Muscle of leg (tissue), 11 donors: ENCODE measurements around the gene NCF2. TPM values are rescaled to one million over a fixed set of nuclear protein-coding genes. Genes with fewer than 3 reads are reported as not detected.

ENCODE experiments used
- DNase-seq: peaks from one replicate; pipeline ENCODE4 v3.0.0; 2013
- H3K27ac ChIP-seq: one replicate; pipeline ENCODE4 v1.5.1; 2013; ENCODE audit warnings: mild to moderate bottlenecking, low read length, control low read depth
- H3K27me3 ChIP-seq: one replicate; pipeline ENCODE4 v1.6.1; 2013; ENCODE audit warnings: low read length; ENCODE audit not compliant: control insufficient read depth, insufficient read depth
- H3K36me3 ChIP-seq: one replicate; pipeline ENCODE4 v1.6.1; 2013; ENCODE audit warnings: low read length; ENCODE audit not compliant: control insufficient read depth, insufficient read depth
- H3K4me1 ChIP-seq: one replicate; pipeline ENCODE4 v1.6.1; 2013; ENCODE audit warnings: low read length; ENCODE audit not compliant: control insufficient read depth, insufficient read depth
- H3K4me3 ChIP-seq: one replicate; pipeline ENCODE4 v1.5.1; 2013; ENCODE audit warnings: low read length, control low read depth
- H3K9me3 ChIP-seq: replicated peaks from 2 replicates; pipeline ENCODE4 v1.6.1; 2013; ENCODE audit warnings: low read depth, low read length; ENCODE audit not compliant: control insufficient read depth
- WGBS: methylation state at CpG from one replicate; pipeline ENCODE4 v1.1.5; 2013; ENCODE audit warnings: missing lambda C conversion rate; ENCODE audit not compliant: insufficient coverage; 5-methylcytosine and 5-hydroxymethylcytosine counted together
- polyA plus RNA-seq, 8 donors: library from polyadenylated mRNA; unstranded; fragments of 120-200 nt; gene quantifications; one replicate each; pipeline versions ENCODE4 v1.2.1 to v1.2.3, GENCODE V29; 2013; ENCODE audit warnings: inconsistent platforms in 1 of 8, low replicate concordance in 1 of 8; ENCODE audit not compliant: insufficient read length in 8 of 8, insufficient read depth in 1 of 8
- total RNA-seq: library from RNA; stranded (reverse); fragments of 120-200 nt; gene quantifications from one replicate; pipeline ENCODE4 v1.2.4, GENCODE V29; 2013

The NCF2 gene
- total and polyA plus RNA-seq, 9 donors: 4.0 to 7.9 (median 5.0) TPM

DNA sequence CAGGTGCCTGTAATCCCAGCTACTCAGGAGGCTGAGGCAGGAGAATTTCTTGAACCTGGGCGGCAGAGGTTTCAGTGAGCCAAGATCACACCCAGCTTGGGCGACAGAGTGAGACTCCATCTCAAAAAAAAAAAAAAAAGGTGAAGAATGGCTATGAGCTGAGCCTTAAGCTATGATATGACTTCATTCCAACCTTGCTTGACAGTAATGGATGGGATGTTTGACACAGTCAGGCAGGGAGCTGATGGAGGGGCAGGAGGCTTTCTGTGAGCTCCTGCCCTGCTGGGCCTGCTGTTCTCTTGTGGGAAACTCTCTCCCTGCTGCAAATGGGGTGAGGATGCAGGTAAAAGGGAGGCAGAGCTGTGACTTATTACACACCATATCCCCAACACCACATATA lies 27.6 kb downstream of the NCF2 start:
- H3K4me1 ChIP-seq: peaks cover 7% of the 10 kb centered on the region
- 100% methylated on average over 1 of the region's 2 CpGs for WGBS
- H3K9me3 ChIP-seq: no peaks in the 10 kb centered on the region
- DNase-seq: no peak
- no peak overlapping the region for H3K4me3 ChIP-seq
- H3K27me3 ChIP-seq: no peaks in the 10 kb centered on the region
- H3K27ac ChIP-seq: no peak overlapping the region
- no peaks in the 10 kb centered on the region for H3K36me3 ChIP-seq

DNA sequence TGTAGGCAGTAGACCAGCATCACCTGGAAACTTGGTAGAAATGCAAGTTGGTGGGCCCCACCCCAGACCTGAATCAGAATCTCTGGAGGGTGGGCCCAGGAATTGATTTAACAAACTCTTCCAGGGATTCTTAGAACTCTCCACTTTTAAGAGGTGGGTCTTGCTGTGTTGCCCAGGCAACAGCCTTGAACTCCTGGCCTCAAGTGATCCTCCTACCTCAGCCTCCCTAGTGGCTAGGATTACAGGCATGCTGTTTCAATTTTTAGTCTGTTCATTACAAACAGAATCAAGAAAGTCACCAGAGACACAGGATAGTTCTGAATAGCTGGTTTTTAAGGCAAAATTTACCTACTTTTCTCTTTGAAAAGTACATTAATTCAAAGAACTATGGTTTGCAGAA lies 31.2 kb downstream of the NCF2 start:
- Histone ChIP-seq H3K27ac (no peak overlapping the region), H3K9me3 (no peaks in the 10 kb centered on the region)
- no peak for DNase-seq

GRCh38 chr1:183554577-183554976 lies 35.7 kb downstream of the NCF2 start:
- Histone ChIP-seq H3K4me3 (no peak overlapping the region), H3K9me3 (no peaks in the 10 kb centered on the region), H3K36me3 (peaks cover 39% of the 10 kb centered on the region), H3K27ac (no peak overlapping the region), H3K27me3 (no peaks in the 10 kb centered on the region), H3K4me1 (no peaks in the 10 kb centered on the region)
- WGBS: no CpG with 5 or more reads among the region's 3 CpGs
- DNase-seq: no peak

More for the DNA sequence above, 31.2 kb downstream of the NCF2 start:
- H3K27me3 ChIP-seq: no peaks in the 10 kb centered on the region
- H3K4me1 ChIP-seq: no peaks in the 10 kb centered on the region
- H3K36me3 ChIP-seq: peaks cover 10% of the 10 kb centered on the region
- H3K4me3 ChIP-seq: no peak overlapping the region

DNA sequence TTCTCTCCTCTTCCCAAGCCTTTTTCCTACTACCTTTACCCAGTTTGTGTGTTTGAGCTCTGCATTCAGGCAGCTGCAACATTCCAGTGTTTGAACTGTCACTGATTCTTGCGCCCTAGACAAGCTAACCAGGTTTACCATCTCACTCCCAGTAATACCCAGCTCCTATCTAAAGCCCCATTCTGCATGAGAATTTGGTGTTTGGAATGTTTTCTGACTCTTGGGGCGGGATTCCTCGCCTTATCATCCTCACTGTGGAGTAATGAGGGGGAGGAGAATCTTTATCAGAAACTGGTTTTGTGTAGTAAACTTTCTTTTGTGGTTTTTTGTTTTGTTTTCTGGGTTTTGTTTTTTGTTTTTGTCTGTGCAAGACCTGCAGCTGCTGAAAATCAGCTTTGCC lies 36.5 kb downstream of the NCF2 start:
- Histone ChIP-seq H3K27ac (no peak overlapping the region), H3K9me3 (no peaks in the 10 kb centered on the region), H3K4me1 (no peaks in the 10 kb centered on the region), H3K4me3 (no peak overlapping the region), H3K36me3 (peaks cover 43% of the 10 kb centered on the region), H3K27me3 (no peaks in the 10 kb centered on the region)
- WGBS: no CpG with 5 or more reads among the region's 3 CpGs
- DNase-seq: no peak

DNA sequence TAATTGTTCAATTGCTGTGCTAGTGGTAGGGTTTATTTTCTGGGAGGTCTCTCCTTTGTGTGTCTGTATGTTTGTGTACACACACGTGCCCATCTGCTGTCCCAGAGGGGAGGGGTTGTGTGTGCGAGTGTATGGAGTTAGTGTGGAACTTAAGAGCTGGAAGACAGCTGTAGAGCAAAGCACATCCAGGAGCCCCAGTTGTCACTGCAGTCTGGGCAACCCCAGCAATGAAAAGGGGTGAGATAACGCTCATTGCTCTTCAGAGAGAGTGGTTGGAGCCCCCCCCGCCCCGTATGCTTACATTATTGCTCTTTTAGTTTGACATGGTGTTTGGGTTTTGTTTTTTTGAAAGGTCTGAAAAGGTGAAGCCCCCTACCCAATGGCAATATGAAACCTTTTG lies 36.9 kb downstream of the NCF2 start:
- H3K27ac ChIP-seq: no peak overlapping the region
- no peaks in the 10 kb centered on the region for H3K27me3 ChIP-seq

GRCh38 chr1:183552891-183553290 lies 37.4 kb downstream of the NCF2 start:
- Histone ChIP-seq H3K27ac (no peak overlapping the region), H3K36me3 (peaks cover 48% of the 10 kb centered on the region)

More for the DNA sequence above, 36.9 kb downstream of the NCF2 start:
- Histone ChIP-seq H3K4me1 (no peaks in the 10 kb centered on the region), H3K4me3 (no peak overlapping the region), H3K36me3 (peaks cover 44% of the 10 kb centered on the region), H3K9me3 (no peaks in the 10 kb centered on the region)
- 64% methylated on average over 2 of the region's 5 CpGs for WGBS
- no peak for DNase-seq

DNA sequence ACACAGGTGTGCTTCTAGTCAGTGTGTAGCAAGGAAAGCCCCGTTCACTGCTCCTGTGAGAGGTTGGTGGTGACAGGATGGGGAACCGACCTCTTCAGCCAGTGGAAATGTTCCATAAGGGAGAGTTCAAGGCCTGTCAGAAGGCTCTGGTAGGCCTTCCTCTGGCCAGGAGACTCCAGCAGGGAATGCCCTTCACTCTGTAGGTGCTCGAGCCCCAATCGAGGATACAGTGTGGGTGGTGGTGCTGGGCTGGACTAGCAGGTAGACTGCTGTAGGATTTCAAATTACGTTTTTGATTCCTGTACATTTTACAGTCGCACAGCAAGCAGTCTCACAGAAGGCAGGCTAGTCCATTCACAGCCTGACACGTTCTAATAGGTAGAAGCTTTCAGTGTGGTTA lies 37.8 kb downstream of the NCF2 start:
- no peaks in the 10 kb centered on the region for H3K27me3 ChIP-seq
- no peak for DNase-seq
- no peak overlapping the region for H3K27ac ChIP-seq
- peaks cover 48% of the 10 kb centered on the region for H3K36me3 ChIP-seq
- no peaks in the 10 kb centered on the region for H3K4me1 ChIP-seq
- H3K9me3 ChIP-seq: no peaks in the 10 kb centered on the region
- 80% methylated on average over 3 of the region's 7 CpGs for WGBS
- no peak overlapping the region for H3K4me3 ChIP-seq

More at GRCh38 chr1:183552891-183553290, 37.4 kb downstream of the NCF2 start:
- Histone ChIP-seq H3K27me3 (no peaks in the 10 kb centered on the region), H3K4me3 (no peak overlapping the region), H3K9me3 (no peaks in the 10 kb centered on the region), H3K4me1 (no peaks in the 10 kb centered on the region)
- WGBS: 77% methylated on average over 6 of the region's 6 CpGs
- no peak for DNase-seq

- H3K4me3 ChIP-seq: no peak overlapping the region
- WGBS: no CpG with 5 or more reads among the region's 9 CpGs
- no peaks in the 10 kb centered on the region for H3K9me3 ChIP-seq
- H3K36me3 ChIP-seq: peaks cover 52% of the 10 kb centered on the region
- no peak overlapping the region for H3K27ac ChIP-seq
- H3K27me3 ChIP-seq: no peaks in the 10 kb centered on the region
- DNase-seq: no peak
- H3K4me1 ChIP-seq: no peaks in the 10 kb centered on the region
Measured at GRCh38 chr1:183551924-183552323, 38.3 kb downstream of the NCF2 start.

DNA sequence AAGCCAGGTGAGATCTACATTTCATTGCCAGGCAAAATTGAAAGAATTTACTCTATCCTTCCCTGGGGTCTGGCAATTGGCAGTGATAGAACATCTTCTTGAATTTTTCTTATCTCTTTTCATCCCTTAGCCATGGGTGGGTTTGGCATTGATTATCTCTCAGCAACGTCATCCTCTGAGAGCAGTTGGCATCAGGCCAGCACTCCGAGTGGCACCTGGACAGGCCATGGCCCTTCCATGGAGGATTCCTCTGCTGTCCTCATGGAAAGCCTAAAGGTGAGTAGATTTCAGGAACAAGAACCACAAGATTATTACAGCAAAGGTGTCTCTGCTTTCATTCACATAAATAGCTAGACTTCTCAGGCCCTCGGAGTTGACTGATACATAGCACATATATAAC lies 39.3 kb downstream of the NCF2 start:
- Histone ChIP-seq H3K4me1 (no peaks in the 10 kb centered on the region), H3K36me3 (peaks cover 58% of the 10 kb centered on the region), H3K9me3 (no peaks in the 10 kb centered on the region), H3K27ac (no peak overlapping the region), H3K27me3 (no peaks in the 10 kb centered on the region), H3K4me3 (no peak overlapping the region)
- WGBS: 62% methylated on average over 2 of the region's 3 CpGs
- no peak for DNase-seq

GRCh38 chr1:183548116-183548515 lies 42.1 kb downstream of the NCF2 start:
- Histone ChIP-seq H3K9me3 (no peaks in the 10 kb centered on the region), H3K27me3 (no peaks in the 10 kb centered on the region), H3K4me3 (no peak overlapping the region), H3K27ac (no peak overlapping the region), H3K4me1 (peaks cover 5% of the 10 kb centered on the region), H3K36me3 (peaks cover 57% of the 10 kb centered on the region)
- WGBS: no CpG with 5 or more reads among the region's 1 CpG
- DNase-seq: no peak

GRCh38 chr1:183546427-183546826 lies 43.8 kb downstream of the NCF2 start:
- peaks cover 50% of the 10 kb centered on the region for H3K36me3 ChIP-seq
- no peak overlapping the region for H3K4me3 ChIP-seq
- no peaks in the 10 kb centered on the region for H3K27me3 ChIP-seq
- no peaks in the 10 kb centered on the region for H3K9me3 ChIP-seq
- H3K27ac ChIP-seq: no peak overlapping the region
- H3K4me1 ChIP-seq: peaks cover 5% of the 10 kb centered on the region
- no CpG with 5 or more reads among the region's 2 CpGs for WGBS
- no peak for DNase-seq
